K562 (cell line): ENCODE results near the gene ABCF2. TPM values are rescaled to one million over a fixed set of nuclear protein-coding genes. Genes with fewer than 3 reads are reported as not detected.

Experiments used
- CREB1 ChIP-seq, 2 experiments: sonication (generic) in 1 of 2; formaldehyde crosslinking in 1 of 2; IDR thresholded peaks; 2 replicates each; pipeline versions ENCODE4 v1.6.1 to v1.8.0; 2012 to 2022; ENCODE audit warnings: inconsistent platforms in 1 of 2, mild to moderate bottlenecking in 1 of 2, missing genetic modification reagents in 1 of 2, moderate library complexity in 1 of 2
- CREB5 ChIP-seq: fragments of 250-450 bp; sonication (Bioruptor Pico); IDR thresholded peaks from 2 replicates; pipeline ENCODE4 v1.5.0; 2020; ENCODE audit warnings: mild to moderate bottlenecking
- DPF2 ChIP-seq: fragments of 450-650 bp; IDR thresholded peaks from 2 replicates; pipeline ENCODE4 v1.6.1; 2016
- ELK1 ChIP-seq: sonication (generic); formaldehyde crosslinking; IDR thresholded peaks from 2 replicates; pipeline ENCODE4 v1.8.1; 2022; ENCODE audit warnings: missing genetic modification reagents
- ESRRA ChIP-seq: fragments of 450-650 bp; IDR thresholded peaks from 2 replicates; pipeline ENCODE4 v1.6.1; 2014; ENCODE audit warnings: low read depth, mild to moderate bottlenecking, moderate library complexity, borderline replicate concordance
- GTF3C2 ChIP-seq: IDR thresholded peaks from 3 replicates; pipeline ENCODE4 v1.6.1; 2011; ENCODE audit warnings: borderline replicate concordance, mild to moderate bottlenecking, moderate library complexity; ENCODE audit not compliant: insufficient read length; ENCODE audit errors: extremely low read depth
- HDAC6 ChIP-seq: IDR thresholded peaks from 2 replicates; pipeline ENCODE4 v1.6.1; 2012; ENCODE audit warnings: low read depth, mild to moderate bottlenecking, control low read depth, inconsistent platforms, low read length, moderate library complexity
- RAD51 ChIP-seq: fragments of 450-650 bp; IDR thresholded peaks from 2 replicates; pipeline ENCODE4 v1.7.1; 2016; ENCODE audit warnings: low read depth, mild to moderate bottlenecking, borderline replicate concordance
- STAT5A ChIP-seq: IDR thresholded peaks from 2 replicates; pipeline ENCODE4 v1.6.1; 2012; ENCODE audit warnings: low read length, inconsistent platforms, borderline replicate concordance
- USF1 ChIP-seq: sonication (generic); formaldehyde crosslinking; IDR thresholded peaks from 2 replicates; pipeline ENCODE4 v1.9.0; 2022; ENCODE audit warnings: mild to moderate bottlenecking, missing genetic modification reagents
- USF2 ChIP-seq: sonication (generic); formaldehyde crosslinking; IDR thresholded peaks from 2 replicates; pipeline ENCODE4 v1.5.0; 2020; ENCODE audit warnings: missing genetic modification reagents
- ZNF12 ChIP-seq: sonication (generic); formaldehyde crosslinking; IDR thresholded peaks from 2 replicates; pipeline ENCODE4 v1.4.0; 2020; ENCODE audit warnings: mild to moderate bottlenecking, missing genetic modification reagents
- ZNF174 ChIP-seq: fragments of 250-450 bp; sonication (Bioruptor Pico); IDR thresholded peaks from 2 replicates; pipeline ENCODE4 v1.4.0; 2020; ENCODE audit warnings: mild to moderate bottlenecking
- ZNF184 ChIP-seq: sonication (generic); formaldehyde crosslinking; IDR thresholded peaks from 2 replicates; pipeline ENCODE4 v1.5.0; 2020; ENCODE audit warnings: missing genetic modification reagents
- ZNF212 ChIP-seq: fragments of 450-650 bp; formaldehyde crosslinking; IDR thresholded peaks from 2 replicates; pipeline ENCODE4 v1.4.0; 2020; ENCODE audit warnings: mild to moderate bottlenecking
- ZNF354B ChIP-seq: fragments of 250-450 bp; sonication (Bioruptor Pico); IDR thresholded peaks from 2 replicates; pipeline ENCODE4 v1.4.0; 2020
- ZNF699 ChIP-seq: fragments of 250-450 bp; sonication (Bioruptor Pico); IDR thresholded peaks from 2 replicates; pipeline ENCODE4 v1.8.0; 2021; ENCODE audit warnings: mild to moderate bottlenecking, moderate library complexity; ENCODE audit not compliant: insufficient replicate concordance
- polyA plus RNA-seq, 8 experiments: library from polyadenylated mRNA; depleted of rRNA in 4 of 8; stranded (reverse) in 5 of 8; unstranded in 3 of 8; fragments of >200 nt; fragmentation: Nextera tagmentation in 2 of 8; fragmentation: Illumina TruSeq in 1 of 8; extraction: Ambion mirVana in 2 of 8; extraction: Trizol in 1 of 8; gene quantifications; 2 replicates each; pipeline versions ENCODE4 v1.2.1 to v1.2.3, GENCODE V29; 2011 to 2014; ENCODE audit warnings: inconsistent platforms in 1 of 8, missing spikeins in 1 of 8
- total RNA-seq, 7 experiments: library from RNA; depleted of rRNA in 6 of 7; stranded (reverse); fragments of >200 nt in 6 of 7; fragmentation: Illumina TruSeq in 2 of 7; extraction: Trizol in 2 of 7; gene quantifications; 2 replicates each; pipeline versions ENCODE4 v1.2.1 to v1.2.3, GENCODE V29; 2011 to 2021; ENCODE audit warnings: low replicate concordance in 1 of 7

Gene ABCF2
- total and polyA plus RNA-seq, 9 of the 15 experiments (the other 6 are each of a cell fraction or from before 2014, with no cell fraction given), result 62.1 to 224 (median 113) TPM

GRCh38 chr7:151228024-151228866 is 1.2 kb upstream of the ABCF2 start (continued):
- TF ChIP-seq ZNF354B (CRISPR knock-in tag) (no peak), DPF2 (peak; percentile 83), RAD51 (0 out of 2 replicates have a peak, but pooled peaks have one; percentile 7), ZNF174 (CRISPR knock-in tag) (no peak), ELK1 (CRISPR knock-in tag) (no peak), USF1 (no peak), ZNF12 (CRISPR knock-in tag) (no peak), ZNF699 (CRISPR knock-in tag) (no peak), CREB1 (IDR thresholded peaks at IDR 0.05) (0 out of 2 replicates have a peak, but pooled peaks have one; percentile 25), CREB1 (CRISPR knock-in tag; IDR thresholded peaks at IDR 0.05) (no peak), ZNF212 (CRISPR knock-in tag) (no peak), HDAC6 (no peak), GTF3C2 (no peak), USF2 (CRISPR knock-in tag) (no peak), ZNF184 (CRISPR knock-in tag) (no peak), ESRRA (peak; percentile 46; the same call in 1 of the 2 replicates), CREB5 (CRISPR knock-in tag) (no peak), STAT5A (peak; percentile 53; the same call in 1 of the 2 replicates)
